Hematopoietic multipotent progenitor cell treated with erythropoietin and hydrocortisone succinate and interleukin-3 and kit ligand, for 15 days (in vitro differentiated cells): ENCODE results near the gene WDR83.
A peak's percentile ranks its signal among the peaks of the same experiment; 100 is the strongest.

Source experiments
- DNase-seq: peaks from one replicate; pipeline ENCODE4 v3.0.0-alpha.2; 2015; ENCODE audit warnings: low spot score

WDR83 gene

DNA sequence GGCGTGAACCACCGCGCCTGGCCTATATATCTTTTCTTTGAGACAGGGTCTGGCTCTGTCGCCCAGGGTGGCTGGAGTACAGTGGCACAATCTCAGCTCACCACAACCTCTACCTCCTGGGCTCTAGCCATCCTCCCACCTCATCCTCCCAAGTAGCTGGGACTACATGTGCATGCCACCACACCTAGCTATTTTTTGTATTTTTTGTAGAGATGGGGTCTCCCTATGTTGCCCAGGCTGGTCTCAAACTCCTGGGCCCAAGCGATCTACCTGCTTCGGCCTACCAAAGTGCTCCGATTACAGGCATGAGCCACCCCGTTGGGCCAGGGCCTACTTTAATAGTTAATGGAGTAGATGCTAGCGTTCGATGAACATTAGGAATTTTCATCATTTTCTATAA, 53.7 kb downstream of the WDR83 start:
- no peak for DNase-seq

DNA sequence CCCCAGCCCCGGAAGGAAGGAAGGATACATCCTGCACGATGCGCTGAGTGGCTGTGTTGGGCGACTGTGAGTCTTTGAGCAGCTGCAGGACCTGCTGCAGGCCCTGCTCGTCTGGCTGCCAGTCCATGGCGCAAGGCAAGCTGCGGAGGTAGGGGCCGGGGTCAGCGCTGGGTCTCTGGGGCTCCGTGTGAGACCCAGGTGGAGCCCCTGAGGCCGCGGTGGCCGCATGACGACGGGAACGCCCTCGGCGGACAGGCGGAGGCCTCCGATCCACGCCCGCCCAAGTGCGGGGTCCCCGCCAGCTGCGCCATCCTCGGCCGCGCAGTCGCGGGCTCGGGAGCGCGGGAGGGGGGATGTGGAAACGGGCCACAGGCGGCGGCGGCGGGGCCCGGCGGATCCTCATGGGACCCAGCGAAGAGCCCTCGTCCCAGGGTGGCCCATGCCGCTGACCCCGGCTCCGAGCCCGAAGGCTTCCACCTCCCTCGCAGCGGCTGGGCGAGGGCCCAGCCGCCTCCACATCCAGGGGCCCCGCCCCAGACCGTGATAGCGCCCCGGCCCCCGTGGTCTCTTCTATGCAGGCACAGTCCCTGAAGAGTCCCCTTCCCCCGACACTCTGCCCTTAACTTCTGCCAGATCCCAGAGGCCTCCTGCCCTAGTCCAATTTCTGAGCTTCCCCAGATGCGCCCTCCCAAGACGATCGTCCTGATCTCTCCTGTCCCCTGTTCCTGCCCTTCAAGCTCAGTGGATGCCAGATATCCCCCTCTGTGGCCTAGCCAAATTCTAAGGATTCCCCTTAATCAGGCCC, 54.4 kb downstream of the WDR83 start:
- no peak for DNase-seq

DNA sequence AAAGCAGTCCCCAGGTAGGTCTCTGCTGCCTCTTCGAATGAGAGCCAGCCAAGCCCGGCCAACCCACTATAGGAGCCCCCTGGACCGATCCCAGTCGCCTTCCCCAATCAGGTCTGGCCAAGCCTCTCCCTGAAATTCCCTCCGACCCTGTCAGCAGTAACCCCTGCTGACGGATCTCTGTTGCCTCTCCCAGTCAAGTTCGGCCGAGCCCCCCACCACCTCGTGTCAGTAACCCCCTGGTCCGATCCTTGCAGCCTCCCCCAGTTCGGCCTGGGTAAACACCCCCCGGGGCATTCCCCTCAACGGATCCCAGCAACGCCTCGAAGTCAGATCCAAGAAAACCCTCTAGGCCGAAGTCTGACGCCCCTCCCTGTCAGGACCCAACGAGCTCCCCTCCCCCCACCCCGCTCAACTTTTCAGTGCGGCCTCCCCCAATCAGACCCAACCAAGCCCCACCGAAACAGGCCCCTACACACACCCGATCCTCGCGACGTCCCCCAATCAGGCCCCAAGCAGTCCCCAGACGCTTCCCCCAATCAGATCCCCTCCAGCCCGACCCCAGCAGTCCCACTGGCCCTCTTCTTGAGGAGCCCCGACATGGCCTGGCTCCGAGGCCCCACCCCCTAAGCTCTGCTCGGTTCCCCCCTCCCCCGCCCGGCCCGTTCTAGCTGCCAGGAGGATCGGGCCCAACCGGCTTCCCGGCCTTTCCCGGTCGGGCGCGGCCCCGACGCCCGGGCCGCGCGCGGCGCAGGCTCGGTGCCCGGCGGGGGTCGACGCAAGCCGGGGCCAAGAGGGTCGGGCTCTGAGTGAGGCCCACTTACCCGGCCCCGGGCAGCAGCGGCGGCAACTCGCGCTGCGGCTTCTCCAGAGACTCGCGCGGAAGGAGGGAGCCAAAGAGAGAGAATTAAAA, 55.3 kb downstream of the WDR83 start:
- DNase-seq, result peak; percentile 49

DNA sequence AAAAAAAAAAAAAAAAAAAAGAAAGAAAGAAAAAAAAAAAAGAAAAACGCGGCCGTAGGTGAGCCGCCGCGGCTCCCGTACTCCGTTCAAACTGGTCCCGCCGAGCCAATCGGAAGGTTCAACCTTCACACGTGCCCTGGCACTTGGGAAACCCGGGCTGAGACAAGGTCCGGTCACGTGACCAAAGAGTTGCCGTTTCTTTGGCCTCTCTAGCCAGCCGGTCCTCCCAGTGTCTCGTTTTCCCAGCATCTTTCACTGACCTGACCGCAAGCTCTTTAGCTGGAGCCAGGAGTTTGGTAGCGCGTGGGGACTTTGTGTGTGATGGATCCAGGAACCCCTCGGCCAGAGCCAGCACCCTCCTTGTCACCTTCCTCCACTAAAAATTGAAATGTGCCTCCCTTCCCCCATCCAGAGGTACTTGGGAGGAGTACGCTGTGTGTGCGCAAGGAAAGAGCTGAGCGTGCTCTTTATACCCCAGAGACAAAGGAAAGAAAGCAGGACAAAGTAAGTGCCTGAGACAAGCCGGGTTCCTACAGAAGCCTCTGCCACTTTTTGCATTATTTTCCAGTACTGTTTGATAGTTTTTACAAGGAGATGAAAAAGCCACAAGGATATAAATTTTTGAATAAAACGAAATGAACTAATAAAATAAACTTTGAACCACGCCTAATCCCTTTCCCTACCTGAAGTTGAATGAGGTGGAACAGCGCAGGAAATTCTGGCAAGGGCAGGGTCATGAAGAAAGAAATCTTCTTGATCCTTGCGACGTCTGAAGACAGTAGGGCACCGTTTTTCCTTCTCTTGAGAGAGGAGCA, 56.2 kb downstream of the WDR83 start:
- peak; percentile 99 for DNase-seq

DNA sequence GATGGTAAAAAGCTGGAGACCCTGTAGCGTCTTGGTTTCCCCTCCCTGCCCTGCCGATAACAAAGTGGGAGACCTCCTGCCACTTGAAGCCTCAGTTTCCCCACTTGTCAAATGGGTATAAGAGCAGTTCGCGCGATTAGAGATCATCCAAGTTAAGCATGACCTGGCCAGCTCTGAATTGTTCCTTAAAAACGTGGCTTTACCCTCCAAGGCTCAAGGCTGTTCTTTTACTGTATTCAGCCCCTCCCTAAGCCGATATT, 56.7 kb downstream of the WDR83 start:
- no peak for DNase-seq

DNA sequence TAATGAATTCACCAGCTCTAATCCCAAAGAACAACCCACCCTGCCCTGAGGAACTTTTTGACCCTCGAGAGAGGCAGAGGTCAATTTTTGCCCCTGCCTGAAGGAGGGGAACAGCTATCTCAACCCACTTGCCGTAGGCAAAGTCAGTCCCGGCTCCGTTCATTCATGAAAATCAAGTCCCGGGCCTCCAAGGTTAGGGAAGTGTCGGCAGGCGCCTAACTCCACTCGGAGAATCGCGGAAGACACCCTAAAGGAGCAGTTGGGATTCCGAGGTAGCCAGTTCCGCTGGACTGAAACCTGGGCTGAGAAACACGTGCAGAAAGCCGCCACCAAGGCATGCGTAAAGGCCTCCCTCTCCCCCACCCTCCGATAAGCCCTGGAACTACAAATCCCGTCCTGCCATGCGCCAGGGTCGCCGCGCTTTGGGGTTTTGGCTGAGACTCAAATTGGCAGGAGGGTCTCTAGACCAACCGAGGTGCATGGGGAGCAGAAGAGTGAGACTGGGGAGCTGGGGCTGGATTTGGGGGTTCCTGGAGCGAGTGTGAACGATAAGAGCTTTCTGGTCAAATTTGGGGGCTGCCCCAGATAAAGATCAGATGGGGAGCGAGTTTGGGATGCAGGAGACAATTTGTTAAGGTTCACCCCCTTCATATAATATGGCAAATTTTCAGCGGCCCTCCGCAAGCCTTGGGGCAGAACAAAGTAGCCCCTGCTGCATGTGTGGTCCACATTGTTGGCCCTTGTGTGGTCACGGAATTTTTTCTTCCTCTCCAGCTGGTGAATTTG, 57.2 kb downstream of the WDR83 start, which contains the start of gene TNPO2:
TSS of gene TNPO2 (minus strand) at position 292 of the 786 bp plus-strand sequence. CDS start 2,955 bp downstream, outside the sequence.
- DNase-seq, result peak; percentile 46
